Lower leg skin (tissue), 4 donors: ENCODE data around the gene ESR2. TPM values are rescaled to one million over a fixed set of nuclear protein-coding genes. Genes with fewer than 3 reads are reported as not detected.
"Not testable (repeated sequence)": the region's sequence is repeated elsewhere in the genome, so short reads cannot be mapped to it uniquely, and the experiment has no call there.

Experiments
- DNase-seq, 2 donors: peaks; one replicate each; pipeline ENCODE4 v3.0.0-alpha.2; 2019; ENCODE audit warnings: low spot score in 2 of 2
- H3K4me3 ChIP-seq: fragments of 200-600 bp; sonication (generic); 2 replicates; pipeline ENCODE4 v1.5.1; 2017; ENCODE audit warnings: mild to moderate bottlenecking, low read depth; ENCODE audit not compliant: poor library complexity, severe bottlenecking
- CTCF ChIP-seq, 3 donors: fragments of 450-650 bp; IDR thresholded peaks; one replicate each; pipeline ENCODE4 v1.5.1; 2016; ENCODE audit warnings: antibody characterized with exemption in 3 of 3, mild to moderate bottlenecking in 3 of 3, moderate library complexity in 2 of 3
- POLR2A ChIP-seq, 2 donors: fragments of 450-650 bp; IDR thresholded peaks; one replicate each; pipeline ENCODE4 v1.6.1; 2016 to 2017; ENCODE audit warnings: antibody characterized with exemption in 2 of 2, mild to moderate bottlenecking in 1 of 2, moderate library complexity in 1 of 2
- WGBS, 2 donors: methylation state at CpG; one replicate each; pipeline ENCODE4 v1.1.5; 2018; 5-methylcytosine and 5-hydroxymethylcytosine counted together
- intact Hi-C: fragments of 100-400 bp; cut with DNase I; formaldehyde crosslinking; loops from one replicate; pipeline ENCODE4 v1.15.0; 2023; ENCODE audit warnings: low total_unique reads
- total RNA-seq, 4 donors: library from RNA; depleted of rRNA; stranded (reverse); fragments of >200 nt; gene quantifications; one replicate each; pipeline ENCODE4 v1.1.0, GENCODE V29; 2016

ESR2 gene
- total RNA-seq, 4 donors from 2014 or later, result 0.08 to 0.65 (median 0.22) TPM

GRCh38 chr14:64326502-64326901, 32.3 kb upstream of the ESR2 start:
- no peak for DNase-seq
- WGBS, 2 donors, result 93 to 95% methylated on average over 2 of the region's 2 CpGs
- no peak overlapping the region for H3K4me3 ChIP-seq
- intact Hi-C loops, result no loop called here
- TF ChIP-seq CTCF (IDR thresholded peaks at IDR 0.05) (no peak), POLR2A (IDR thresholded peaks at IDR 0.05) (no peak)

DNA sequence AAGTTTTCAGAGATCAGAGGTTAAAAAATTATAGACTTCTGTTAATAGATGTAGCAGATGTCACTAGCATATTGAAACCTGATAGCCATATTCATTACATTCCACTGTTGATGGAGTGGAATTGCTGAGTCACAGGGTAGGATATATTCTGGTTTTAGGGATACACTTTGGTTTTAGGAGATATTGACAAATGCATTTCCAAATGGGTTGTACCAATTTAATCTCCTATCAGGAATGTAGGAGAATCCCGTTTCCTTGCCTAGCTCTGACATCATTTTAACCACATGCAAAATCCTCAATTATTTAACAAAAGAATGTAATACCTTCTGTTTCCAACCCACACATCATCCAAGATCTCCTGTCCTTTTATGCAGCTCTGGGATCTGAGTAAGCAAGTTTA, 30.7 kb upstream of the ESR2 start:
- intact Hi-C loops, result no loop called here
- no peak overlapping the region for H3K4me3 ChIP-seq
- TF ChIP-seq POLR2A (IDR thresholded peaks at IDR 0.05) (no peak), CTCF (IDR thresholded peaks at IDR 0.05) (no peak)
- DNase-seq, result no peak
- WGBS, 2 donors, result 50 to 67% methylated on average over 1 of the region's 1 CpG

GRCh38 chr14:64324461-64324860, 30.3 kb upstream of the ESR2 start:
- no peak for DNase-seq
- 18 to 23% methylated on average over 1 of the region's 1 CpG for WGBS, 2 donors
- intact Hi-C loops, result no loop called here
- TF ChIP-seq POLR2A (IDR thresholded peaks at IDR 0.05) (no peak), CTCF (IDR thresholded peaks at IDR 0.05) (no peak)
- H3K4me3 ChIP-seq, result no peak overlapping the region

- WGBS, 2 donors, result 86 to 89% methylated on average over 5 of the region's 5 CpGs
- intact Hi-C loops, H3K4me3 ChIP-seq, DNase-seq: not testable (repeated sequence)
Measured at GRCh38 chr14:64320362-64320761, 26.2 kb upstream of the ESR2 start.

- DNase-seq, H3K4me3 ChIP-seq, intact Hi-C loops: not testable (repeated sequence)
- 71 to 100% methylated on average over 1 of the region's 1 CpG for WGBS, 2 donors
Measured at GRCh38 chr14:64318695-64319094, 24.5 kb upstream of the ESR2 start.

DNA sequence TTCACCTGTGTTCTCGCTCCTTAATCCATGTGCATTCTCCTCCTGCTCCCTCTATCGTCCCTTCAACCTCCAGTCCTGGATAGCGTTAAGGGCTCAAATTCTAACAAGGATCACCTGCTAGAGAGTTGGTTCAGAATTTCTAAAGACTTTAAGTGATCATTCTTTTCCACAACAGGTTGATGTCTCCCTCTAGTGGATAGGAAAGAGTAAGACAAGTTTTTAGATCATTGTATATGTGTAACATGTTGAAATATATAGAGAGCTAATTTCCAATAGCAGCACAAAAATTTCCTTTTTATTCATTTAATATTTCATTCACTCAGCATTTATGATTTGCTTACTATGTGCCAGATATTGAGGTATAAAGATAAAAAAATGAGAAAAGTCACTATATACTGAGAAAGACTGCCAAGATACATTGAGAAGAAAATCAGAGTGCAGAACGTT, 9.3 kb upstream of the ESR2 start:
- WGBS, 2 donors, result 15 to 19% methylated on average over 4 of the region's 4 CpGs
- no peak for DNase-seq
- TF ChIP-seq POLR2A (IDR thresholded peaks at IDR 0.05) (no peak), CTCF (IDR thresholded peaks at IDR 0.05) (no peak)
- intact Hi-C loops, result loop anchor here (10.0 kb wide), 1 partner anchor 509 kb away; no protein-coding TSS in a partner anchor
- H3K4me3 ChIP-seq, result no peak overlapping the region

- no peak overlapping the region for H3K4me3 ChIP-seq
- TF ChIP-seq CTCF (IDR thresholded peaks at IDR 0.05), result no peak
- no peak for TF ChIP-seq POLR2A (IDR thresholded peaks at IDR 0.05)
- intact Hi-C loops, result no loop called here
- no peak for DNase-seq
- WGBS, 2 donors, result 87% methylated on average over 1 of the region's 1 CpG
Measured at GRCh38 chr14:64298773-64299172, 4.6 kb upstream of the ESR2 start.
